HepG2 (cell line): Measurements from ENCODE around the gene ADSL. TPM values are rescaled to one million over a fixed set of nuclear protein-coding genes. Genes with fewer than 3 reads are reported as not detected.

ENCODE experiments used
- HES4 ChIP-seq: sonication (generic); formaldehyde crosslinking; IDR thresholded peaks from 2 replicates; pipeline ENCODE4 v1.9.0; 2021; ENCODE audit warnings: mild to moderate bottlenecking, missing genetic modification reagents, borderline replicate concordance
- NFATC3 ChIP-seq: sonication (generic); formaldehyde crosslinking; IDR thresholded peaks from 2 replicates; pipeline ENCODE4 v1.5.1; 2020; ENCODE audit warnings: mild to moderate bottlenecking, missing genetic modification reagents
- RFXANK ChIP-seq: IDR thresholded peaks from 2 replicates; pipeline ENCODE4 v1.6.1; 2016
- RNF2 ChIP-seq: fragments of 450-650 bp; conservative IDR thresholded peaks from 2 replicates; pipeline ENCODE4 v1.6.1; 2016; ENCODE audit warnings: low read depth
- SMAD9 ChIP-seq: sonication (generic); formaldehyde crosslinking; IDR thresholded peaks from 2 replicates; pipeline ENCODE4 v1.5.1; 2020; ENCODE audit warnings: mild to moderate bottlenecking, missing genetic modification reagents
- TOPORS ChIP-seq: sonication (generic); formaldehyde crosslinking; IDR thresholded peaks from 2 replicates; pipeline ENCODE4 v1.8.0; 2023; ENCODE audit warnings: mild to moderate bottlenecking, missing genetic modification reagents
- ZFP82 ChIP-seq: sonication (generic); formaldehyde crosslinking; IDR thresholded peaks from 2 replicates; pipeline ENCODE4 v1.5.1; 2020; ENCODE audit warnings: mild to moderate bottlenecking, missing genetic modification reagents, borderline replicate concordance
- ZNF180 ChIP-seq: sonication (generic); formaldehyde crosslinking; IDR thresholded peaks from 2 replicates; pipeline ENCODE4 v1.4.0; 2020; ENCODE audit warnings: low read depth, missing genetic modification reagents, borderline replicate concordance
- ZNF782 ChIP-seq: sonication (generic); formaldehyde crosslinking; IDR thresholded peaks from 2 replicates; pipeline ENCODE4 v1.4.0; 2020; ENCODE audit warnings: missing genetic modification reagents, mild to moderate bottlenecking, borderline replicate concordance
- polyA plus RNA-seq, 8 experiments: library from polyadenylated mRNA; depleted of rRNA in 3 of 8; stranded (reverse) in 7 of 8; unstranded in 1 of 8; fragments of >200 nt; fragmentation: Illumina TruSeq in 4 of 8; extraction: Trizol in 4 of 8; gene quantifications; 2 replicates each; pipeline versions ENCODE4 v1.2.1 to v1.2.3, GENCODE V29; 2011 to 2016; ENCODE audit warnings: low read depth in 4 of 8, missing spikeins in 1 of 8, mixed read lengths in 1 of 8; ENCODE audit not compliant: insufficient read depth in 1 of 8
- total RNA-seq, 5 experiments: library from RNA; depleted of rRNA; stranded (reverse); fragments of >200 nt; fragmentation: Illumina TruSeq; extraction: Trizol; gene quantifications; 2 replicates each; pipeline ENCODE4 v1.2.3, GENCODE V29; 2016; ENCODE audit warnings: low read depth in 1 of 5
- TF ChIP-seq, protein P1 (sequence below): sonication (generic); formaldehyde crosslinking; IDR thresholded peaks from 2 replicates; pipeline ENCODE4 v1.8.0; 2022; ENCODE audit warnings: mild to moderate bottlenecking, missing genetic modification reagents; ENCODE audit not compliant: insufficient replicate concordance
- TF ChIP-seq, protein P2 (sequence below): sonication (generic); formaldehyde crosslinking; IDR thresholded peaks from 2 replicates; pipeline ENCODE4 v1.5.0; 2020; ENCODE audit warnings: mild to moderate bottlenecking, missing genetic modification reagents
- TF ChIP-seq, protein P3 (sequence below), 2 experiments: IDR thresholded peaks; 2 replicates each; pipeline ENCODE4 v1.6.1; 2011 to 2012; ENCODE audit warnings: low read length in 2 of 2, borderline replicate concordance in 1 of 2, low read depth in 1 of 2, mild to moderate bottlenecking in 1 of 2, moderate library complexity in 1 of 2
- TF ChIP-seq, protein P4 (sequence below): sonication (generic); formaldehyde crosslinking; IDR thresholded peaks from 2 replicates; pipeline ENCODE4 v1.8.1; 2023; ENCODE audit warnings: mild to moderate bottlenecking, moderate library complexity, missing genetic modification reagents
- TF ChIP-seq, protein P5 (sequence below): sonication (generic); formaldehyde crosslinking; IDR thresholded peaks from 2 replicates; pipeline ENCODE4 v1.8.1; 2023; ENCODE audit warnings: missing genetic modification reagents, mild to moderate bottlenecking, borderline replicate concordance
- TF ChIP-seq, protein P6 (sequence below): sonication (generic); formaldehyde crosslinking; IDR thresholded peaks from 2 replicates; pipeline ENCODE4 v1.4.0; 2020; ENCODE audit warnings: mild to moderate bottlenecking, missing genetic modification reagents

The ADSL gene
- total and polyA plus RNA-seq, 2 of the 13 experiments (the other 11 are each of a cell fraction or from before 2014, with no cell fraction given), result 123 to 174 TPM

DNA sequence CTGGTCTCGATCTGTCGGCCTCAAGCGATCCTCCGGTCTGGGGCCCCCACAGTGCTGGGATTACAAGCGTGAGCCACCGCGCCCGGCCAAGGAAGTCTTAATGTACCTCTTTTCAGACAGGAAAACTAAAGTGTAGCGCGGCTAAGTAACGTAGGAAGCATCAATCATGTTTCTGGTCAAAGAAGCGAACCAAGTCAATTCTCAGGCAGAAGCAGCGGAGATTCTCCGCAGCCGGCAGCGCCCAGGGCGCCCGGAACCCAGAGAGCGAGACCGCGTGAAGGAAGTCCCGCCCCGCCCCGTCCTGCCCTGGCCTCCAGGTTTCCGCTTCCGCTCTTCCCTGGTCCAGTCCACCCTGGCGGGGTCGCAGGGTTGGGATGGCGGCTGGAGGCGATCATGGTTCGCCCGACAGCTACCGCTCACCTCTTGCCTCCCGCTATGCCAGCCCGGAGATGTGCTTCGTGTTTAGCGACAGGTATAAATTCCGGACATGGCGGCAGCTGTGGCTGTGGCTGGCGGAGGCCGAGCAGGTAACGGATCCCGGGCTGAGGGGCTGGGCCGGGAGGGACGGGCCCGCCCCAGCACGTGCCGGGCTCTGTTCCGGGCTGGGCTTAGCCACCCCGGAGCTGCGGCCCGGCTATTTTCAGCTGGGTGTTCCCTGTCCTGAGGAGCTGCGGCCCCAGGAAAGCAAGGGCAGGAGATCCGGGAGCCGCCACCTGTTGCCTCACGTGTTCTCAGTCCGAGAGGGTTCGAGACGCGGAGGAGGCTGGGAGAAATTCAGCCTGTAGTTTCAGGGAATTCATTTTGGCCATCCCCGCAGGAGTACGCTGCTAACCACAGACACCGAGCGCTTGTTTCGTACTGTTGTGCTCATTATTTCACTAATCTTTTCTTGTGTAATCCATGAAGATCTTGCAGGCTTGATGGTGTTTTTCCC lies at the start of gene ADSL (continued):
- TF ChIP-seq, protein P1, sequence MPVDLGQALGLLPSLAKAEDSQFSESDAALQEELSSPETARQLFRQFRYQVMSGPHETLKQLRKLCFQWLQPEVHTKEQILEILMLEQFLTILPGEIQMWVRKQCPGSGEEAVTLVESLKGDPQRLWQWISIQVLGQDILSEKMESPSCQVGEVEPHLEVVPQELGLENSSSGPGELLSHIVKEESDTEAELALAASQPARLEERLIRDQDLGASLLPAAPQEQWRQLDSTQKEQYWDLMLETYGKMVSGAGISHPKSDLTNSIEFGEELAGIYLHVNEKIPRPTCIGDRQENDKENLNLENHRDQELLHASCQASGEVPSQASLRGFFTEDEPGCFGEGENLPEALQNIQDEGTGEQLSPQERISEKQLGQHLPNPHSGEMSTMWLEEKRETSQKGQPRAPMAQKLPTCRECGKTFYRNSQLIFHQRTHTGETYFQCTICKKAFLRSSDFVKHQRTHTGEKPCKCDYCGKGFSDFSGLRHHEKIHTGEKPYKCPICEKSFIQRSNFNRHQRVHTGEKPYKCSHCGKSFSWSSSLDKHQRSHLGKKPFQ (CRISPR knock-in tag), result peak; percentile 71
- TF ChIP-seq HES4 (peak; percentile 88), TOPORS (CRISPR knock-in tag) (0 out of 2 replicates have a peak, but pooled peaks have one; percentile 62), RNF2 (peak; percentile 81; the same call in 1 of the 2 replicates), ZNF180 (0 out of 2 replicates have a peak, but pooled peaks have one; percentile 48), ZFP82 (CRISPR knock-in tag) (0 out of 2 replicates have a peak, but pooled peaks have one; percentile 84), SMAD9 (CRISPR knock-in tag) (0 out of 2 replicates have a peak, but pooled peaks have one; percentile 74), ZNF782 (CRISPR knock-in tag) (peak; percentile 84; the same call in 1 of the 2 replicates), RFXANK (CRISPR knock-in tag) (no peak), NFATC3 (0 out of 2 replicates have a peak, but pooled peaks have one; percentile 60)
- TF ChIP-seq, protein P2, sequence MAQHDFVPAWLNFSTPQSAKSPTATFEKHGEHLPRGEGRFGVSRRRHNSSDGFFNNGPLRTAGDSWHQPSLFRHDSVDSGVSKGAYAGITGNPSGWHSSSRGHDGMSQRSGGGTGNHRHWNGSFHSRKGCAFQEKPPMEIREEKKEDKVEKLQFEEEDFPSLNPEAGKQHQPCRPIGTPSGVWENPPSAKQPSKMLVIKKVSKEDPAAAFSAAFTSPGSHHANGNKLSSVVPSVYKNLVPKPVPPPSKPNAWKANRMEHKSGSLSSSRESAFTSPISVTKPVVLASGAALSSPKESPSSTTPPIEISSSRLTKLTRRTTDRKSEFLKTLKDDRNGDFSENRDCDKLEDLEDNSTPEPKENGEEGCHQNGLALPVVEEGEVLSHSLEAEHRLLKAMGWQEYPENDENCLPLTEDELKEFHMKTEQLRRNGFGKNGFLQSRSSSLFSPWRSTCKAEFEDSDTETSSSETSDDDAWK (CRISPR knock-in tag), result no peak
- TF ChIP-seq, protein P3, sequence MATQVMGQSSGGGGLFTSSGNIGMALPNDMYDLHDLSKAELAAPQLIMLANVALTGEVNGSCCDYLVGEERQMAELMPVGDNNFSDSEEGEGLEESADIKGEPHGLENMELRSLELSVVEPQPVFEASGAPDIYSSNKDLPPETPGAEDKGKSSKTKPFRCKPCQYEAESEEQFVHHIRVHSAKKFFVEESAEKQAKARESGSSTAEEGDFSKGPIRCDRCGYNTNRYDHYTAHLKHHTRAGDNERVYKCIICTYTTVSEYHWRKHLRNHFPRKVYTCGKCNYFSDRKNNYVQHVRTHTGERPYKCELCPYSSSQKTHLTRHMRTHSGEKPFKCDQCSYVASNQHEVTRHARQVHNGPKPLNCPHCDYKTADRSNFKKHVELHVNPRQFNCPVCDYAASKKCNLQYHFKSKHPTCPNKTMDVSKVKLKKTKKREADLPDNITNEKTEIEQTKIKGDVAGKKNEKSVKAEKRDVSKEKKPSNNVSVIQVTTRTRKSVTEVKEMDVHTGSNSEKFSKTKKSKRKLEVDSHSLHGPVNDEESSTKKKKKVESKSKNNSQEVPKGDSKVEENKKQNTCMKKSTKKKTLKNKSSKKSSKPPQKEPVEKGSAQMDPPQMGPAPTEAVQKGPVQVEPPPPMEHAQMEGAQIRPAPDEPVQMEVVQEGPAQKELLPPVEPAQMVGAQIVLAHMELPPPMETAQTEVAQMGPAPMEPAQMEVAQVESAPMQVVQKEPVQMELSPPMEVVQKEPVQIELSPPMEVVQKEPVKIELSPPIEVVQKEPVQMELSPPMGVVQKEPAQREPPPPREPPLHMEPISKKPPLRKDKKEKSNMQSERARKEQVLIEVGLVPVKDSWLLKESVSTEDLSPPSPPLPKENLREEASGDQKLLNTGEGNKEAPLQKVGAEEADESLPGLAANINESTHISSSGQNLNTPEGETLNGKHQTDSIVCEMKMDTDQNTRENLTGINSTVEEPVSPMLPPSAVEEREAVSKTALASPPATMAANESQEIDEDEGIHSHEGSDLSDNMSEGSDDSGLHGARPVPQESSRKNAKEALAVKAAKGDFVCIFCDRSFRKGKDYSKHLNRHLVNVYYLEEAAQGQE (IDR thresholded peaks at IDR 0.05; ENCODE audit: borderline replicate concordance in 1 of 2, low read depth in 1 of 2, low read length in 2 of 2), result peak in 1 of 2 experiments; percentile 61; a peak in 1 of 4 replicates
- TF ChIP-seq, protein P4, sequence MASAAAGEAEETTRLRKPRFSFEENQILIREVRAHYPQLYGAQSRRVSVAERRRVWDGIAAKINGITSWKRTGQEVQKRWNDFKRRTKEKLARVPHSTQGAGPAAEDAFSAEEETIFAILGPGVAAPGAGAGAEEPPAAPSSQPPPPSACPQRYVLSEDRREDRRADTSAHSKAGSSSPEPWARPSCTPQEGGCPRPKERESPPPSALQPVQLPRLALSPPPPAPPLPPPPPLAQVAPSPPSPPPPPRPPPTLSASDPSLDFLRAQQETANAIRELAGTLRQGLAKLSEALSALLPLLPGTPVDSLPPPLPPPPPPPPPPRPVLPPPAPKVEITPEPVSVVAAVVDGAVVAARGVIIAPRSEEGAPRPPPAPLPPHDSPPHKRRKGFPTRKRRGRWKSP (CRISPR knock-in tag), result peak; percentile 77
- TF ChIP-seq, protein P5, sequence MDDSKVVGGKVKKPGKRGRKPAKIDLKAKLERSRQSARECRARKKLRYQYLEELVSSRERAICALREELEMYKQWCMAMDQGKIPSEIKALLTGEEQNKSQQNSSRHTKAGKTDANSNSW (CRISPR knock-in tag), result 0 out of 2 replicates have a peak, but pooled peaks have one; percentile 35
- TF ChIP-seq, protein P6, sequence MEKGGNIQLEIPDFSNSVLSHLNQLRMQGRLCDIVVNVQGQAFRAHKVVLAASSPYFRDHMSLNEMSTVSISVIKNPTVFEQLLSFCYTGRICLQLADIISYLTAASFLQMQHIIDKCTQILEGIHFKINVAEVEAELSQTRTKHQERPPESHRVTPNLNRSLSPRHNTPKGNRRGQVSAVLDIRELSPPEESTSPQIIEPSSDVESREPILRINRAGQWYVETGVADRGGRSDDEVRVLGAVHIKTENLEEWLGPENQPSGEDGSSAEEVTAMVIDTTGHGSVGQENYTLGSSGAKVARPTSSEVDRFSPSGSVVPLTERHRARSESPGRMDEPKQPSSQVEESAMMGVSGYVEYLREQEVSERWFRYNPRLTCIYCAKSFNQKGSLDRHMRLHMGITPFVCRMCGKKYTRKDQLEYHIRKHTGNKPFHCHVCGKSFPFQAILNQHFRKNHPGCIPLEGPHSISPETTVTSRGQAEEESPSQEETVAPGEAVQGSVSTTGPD (CRISPR knock-in tag), result no peak; the same call in 1 of the 2 replicates
